ENCODE measurements around the gene KCTD15.

DNA sequence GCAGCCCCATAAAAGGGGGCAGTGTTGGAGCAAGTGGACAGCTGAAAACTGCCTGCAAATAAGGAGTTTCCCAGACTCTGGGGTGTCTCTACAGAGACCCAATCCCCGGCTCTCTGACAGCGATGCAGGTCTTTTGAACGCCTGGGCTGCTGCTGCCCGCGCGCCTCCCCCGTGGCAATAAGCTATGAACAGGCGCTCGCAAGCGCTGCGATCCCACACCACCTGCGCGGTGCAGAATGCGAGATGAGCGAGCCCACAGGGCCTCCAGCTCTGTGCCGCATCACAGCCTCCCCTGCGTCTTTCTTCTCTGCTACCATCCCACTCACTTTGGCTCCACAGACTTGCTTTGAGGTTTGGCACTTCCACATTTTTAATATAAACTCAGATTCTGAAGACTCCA, 62.3 kb downstream of the KCTD15 start:
- no peak for TF ChIP-seq POLR2A (IDR thresholded peaks at IDR 0.05)
- TF ChIP-seq, protein P1, sequence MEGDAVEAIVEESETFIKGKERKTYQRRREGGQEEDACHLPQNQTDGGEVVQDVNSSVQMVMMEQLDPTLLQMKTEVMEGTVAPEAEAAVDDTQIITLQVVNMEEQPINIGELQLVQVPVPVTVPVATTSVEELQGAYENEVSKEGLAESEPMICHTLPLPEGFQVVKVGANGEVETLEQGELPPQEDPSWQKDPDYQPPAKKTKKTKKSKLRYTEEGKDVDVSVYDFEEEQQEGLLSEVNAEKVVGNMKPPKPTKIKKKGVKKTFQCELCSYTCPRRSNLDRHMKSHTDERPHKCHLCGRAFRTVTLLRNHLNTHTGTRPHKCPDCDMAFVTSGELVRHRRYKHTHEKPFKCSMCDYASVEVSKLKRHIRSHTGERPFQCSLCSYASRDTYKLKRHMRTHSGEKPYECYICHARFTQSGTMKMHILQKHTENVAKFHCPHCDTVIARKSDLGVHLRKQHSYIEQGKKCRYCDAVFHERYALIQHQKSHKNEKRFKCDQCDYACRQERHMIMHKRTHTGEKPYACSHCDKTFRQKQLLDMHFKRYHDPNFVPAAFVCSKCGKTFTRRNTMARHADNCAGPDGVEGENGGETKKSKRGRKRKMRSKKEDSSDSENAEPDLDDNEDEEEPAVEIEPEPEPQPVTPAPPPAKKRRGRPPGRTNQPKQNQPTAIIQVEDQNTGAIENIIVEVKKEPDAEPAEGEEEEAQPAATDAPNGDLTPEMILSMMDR (IDR thresholded peaks at IDR 0.05), result no peak

All from thyroid gland (tissue), 4 donors.